GM19468 (cell line): ENCODE measurements around the gene ARMC12.

Experiments
- ATAC-seq: cut with Tn5 transposase; IDR thresholded peaks from one replicate; pipeline ENCODE4 v1.9.1; 2021; ENCODE audit warnings: mild to moderate bottlenecking, moderate library complexity, moderate number of reproducible peaks; ENCODE audit not compliant: unreplicated experiment; ENCODE audit errors: extremely low read depth

ARMC12 gene

GRCh38 chr6:35795453-35796071 is 58.7 kb downstream of the ARMC12 start:
- ATAC-seq = no peak

GRCh38 chr6:35796236-35796635 is 59.4 kb downstream of the ARMC12 start:
- no peak for ATAC-seq

GRCh38 chr6:35797837-35798526 is 61.1 kb downstream of the ARMC12 start:
- no peak for ATAC-seq
